SJCRH30 (cell line): ENCODE data around the gene AKAP4. TPM values are rescaled to one million over a fixed set of nuclear protein-coding genes. Genes with fewer than 3 reads are reported as not detected.

Source experiments
- DNase-seq, 2 experiments: peaks; one replicate each; pipeline ENCODE4 v3.0.0-alpha.2; 2015 to 2020
- H3K27ac ChIP-seq: fragments of 250-450 bp; sonication (Bioruptor Pico); 2 replicates; pipeline ENCODE4 v1.5.1; 2020; ENCODE audit warnings: mild to moderate bottlenecking, moderate library complexity
- H3K27me3 ChIP-seq: fragments of 250-450 bp; sonication (Bioruptor Pico); 2 replicates; pipeline ENCODE4 v1.5.1; 2020; ENCODE audit warnings: mild to moderate bottlenecking, moderate library complexity
- H3K36me3 ChIP-seq: fragments of 250-450 bp; sonication (Bioruptor Pico); 2 replicates; pipeline ENCODE4 v1.5.1; 2020; ENCODE audit warnings: mild to moderate bottlenecking, moderate library complexity
- H3K4me1 ChIP-seq: fragments of 250-450 bp; sonication (Bioruptor Pico); 2 replicates; pipeline ENCODE4 v1.5.1; 2020; ENCODE audit warnings: mild to moderate bottlenecking, moderate library complexity
- H3K4me3 ChIP-seq: fragments of 250-450 bp; sonication (Bioruptor Pico); 2 replicates; pipeline ENCODE4 v1.5.1; 2020; ENCODE audit warnings: mild to moderate bottlenecking, moderate library complexity
- H3K9me3 ChIP-seq: fragments of 250-450 bp; sonication (Bioruptor Pico); replicated peaks from 2 replicates; pipeline ENCODE4 v1.5.1; 2020; ENCODE audit warnings: mild to moderate bottlenecking, moderate library complexity
- total RNA-seq: library from RNA; depleted of rRNA; stranded (reverse); fragments of >200 nt; shearing (Covaris generic); gene quantifications from 2 replicates; pipeline ENCODE4 v1.2.3, GENCODE V29; 2014; rRNA removed

The AKAP4 gene, protein sequence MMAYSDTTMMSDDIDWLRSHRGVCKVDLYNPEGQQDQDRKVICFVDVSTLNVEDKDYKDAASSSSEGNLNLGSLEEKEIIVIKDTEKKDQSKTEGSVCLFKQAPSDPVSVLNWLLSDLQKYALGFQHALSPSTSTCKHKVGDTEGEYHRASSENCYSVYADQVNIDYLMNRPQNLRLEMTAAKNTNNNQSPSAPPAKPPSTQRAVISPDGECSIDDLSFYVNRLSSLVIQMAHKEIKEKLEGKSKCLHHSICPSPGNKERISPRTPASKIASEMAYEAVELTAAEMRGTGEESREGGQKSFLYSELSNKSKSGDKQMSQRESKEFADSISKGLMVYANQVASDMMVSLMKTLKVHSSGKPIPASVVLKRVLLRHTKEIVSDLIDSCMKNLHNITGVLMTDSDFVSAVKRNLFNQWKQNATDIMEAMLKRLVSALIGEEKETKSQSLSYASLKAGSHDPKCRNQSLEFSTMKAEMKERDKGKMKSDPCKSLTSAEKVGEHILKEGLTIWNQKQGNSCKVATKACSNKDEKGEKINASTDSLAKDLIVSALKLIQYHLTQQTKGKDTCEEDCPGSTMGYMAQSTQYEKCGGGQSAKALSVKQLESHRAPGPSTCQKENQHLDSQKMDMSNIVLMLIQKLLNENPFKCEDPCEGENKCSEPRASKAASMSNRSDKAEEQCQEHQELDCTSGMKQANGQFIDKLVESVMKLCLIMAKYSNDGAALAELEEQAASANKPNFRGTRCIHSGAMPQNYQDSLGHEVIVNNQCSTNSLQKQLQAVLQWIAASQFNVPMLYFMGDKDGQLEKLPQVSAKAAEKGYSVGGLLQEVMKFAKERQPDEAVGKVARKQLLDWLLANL
- total RNA-seq: not detected in 2 replicates

DNA sequence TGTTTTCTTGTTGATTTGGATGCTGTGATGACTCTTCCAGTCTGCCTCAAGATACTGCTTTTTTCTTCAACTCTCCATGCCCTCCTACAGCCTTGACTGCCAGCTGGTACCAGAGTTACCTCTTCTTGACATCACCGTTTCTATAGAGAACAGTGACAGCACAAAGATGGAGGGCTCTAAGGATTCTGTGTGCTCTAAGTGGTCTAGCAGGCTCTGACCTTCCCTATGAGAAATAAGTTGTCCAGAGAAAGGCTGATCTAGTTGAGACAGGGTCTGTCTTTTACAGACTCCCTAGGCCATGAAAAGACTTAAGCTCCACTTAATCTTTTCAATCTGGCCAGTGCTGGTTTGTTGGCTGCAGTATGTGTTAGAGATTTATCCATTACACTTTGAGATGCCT is at the start of gene AKAP4:
Gene AKAP4, minus strand, starts transcription at position 101 of the 400 bp plus-strand sequence. CDS start 118 bp downstream, outside the sequence.
- Histone ChIP-seq H3K9me3 (no peaks in the 10 kb centered on the region), H3K4me1 (no peaks in the 10 kb centered on the region), H3K4me3 (no peak within 1 kb of the TSS), H3K36me3 (no peaks in the 10 kb centered on the region), H3K27me3 (no peaks in the 10 kb centered on the region), H3K27ac (no peak within 1 kb of the TSS)
- no peak for DNase-seq

DNA sequence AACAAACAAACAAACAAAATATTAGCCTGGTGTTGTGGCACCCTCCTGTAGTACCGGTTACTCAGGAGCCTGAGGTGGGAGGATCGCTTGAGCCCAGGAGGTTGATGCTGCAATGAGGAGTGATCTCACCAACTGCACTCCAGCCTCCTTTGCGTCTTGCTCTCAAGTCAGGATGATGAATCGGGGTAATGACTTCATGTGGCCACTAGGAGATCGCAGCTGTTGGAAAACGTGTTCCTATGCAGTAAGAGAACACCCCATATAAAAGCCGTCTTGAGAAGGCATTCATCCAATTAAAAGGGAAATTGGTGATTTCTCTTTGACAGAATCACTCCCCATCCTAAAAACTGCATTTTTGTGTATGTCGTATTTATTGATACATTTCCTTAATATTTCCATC is 10.7 kb upstream of the AKAP4 start:
- Histone ChIP-seq H3K9me3 (no peaks in the 10 kb centered on the region), H3K27ac (no peak overlapping the region), H3K4me1 (no peaks in the 10 kb centered on the region), H3K4me3 (no peak overlapping the region), H3K27me3 (no peaks in the 10 kb centered on the region), H3K36me3 (no peaks in the 10 kb centered on the region)
- peak; percentile 6 to 42 for DNase-seq

DNA sequence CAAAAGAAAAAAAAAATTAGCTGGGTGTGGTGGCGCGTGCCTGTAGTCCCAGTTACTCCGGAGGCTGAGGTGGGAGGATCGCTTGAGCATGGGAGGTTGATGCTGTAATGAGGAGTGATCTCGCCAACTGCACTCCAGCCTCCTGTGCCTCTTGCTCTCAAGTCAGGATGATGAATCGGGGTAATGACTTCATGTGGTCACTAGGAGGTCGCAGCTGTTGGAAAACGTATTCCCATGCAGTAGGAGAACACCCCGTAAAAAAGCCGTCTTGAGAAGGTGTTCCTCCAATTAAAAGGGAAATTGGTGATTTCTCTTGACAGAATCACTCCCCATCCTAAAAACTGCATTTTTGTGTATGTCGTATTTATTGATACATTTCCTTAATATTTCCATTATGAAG is 5.9 kb upstream of the AKAP4 start:
- H3K9me3 ChIP-seq: no peaks in the 10 kb centered on the region
- no peak overlapping the region for H3K27ac ChIP-seq
- H3K27me3 ChIP-seq: no peaks in the 10 kb centered on the region
- no peaks in the 10 kb centered on the region for H3K36me3 ChIP-seq
- DNase-seq: peak; percentile 9 to 38
- H3K4me3 ChIP-seq: no peak overlapping the region
- H3K4me1 ChIP-seq: no peaks in the 10 kb centered on the region

DNA sequence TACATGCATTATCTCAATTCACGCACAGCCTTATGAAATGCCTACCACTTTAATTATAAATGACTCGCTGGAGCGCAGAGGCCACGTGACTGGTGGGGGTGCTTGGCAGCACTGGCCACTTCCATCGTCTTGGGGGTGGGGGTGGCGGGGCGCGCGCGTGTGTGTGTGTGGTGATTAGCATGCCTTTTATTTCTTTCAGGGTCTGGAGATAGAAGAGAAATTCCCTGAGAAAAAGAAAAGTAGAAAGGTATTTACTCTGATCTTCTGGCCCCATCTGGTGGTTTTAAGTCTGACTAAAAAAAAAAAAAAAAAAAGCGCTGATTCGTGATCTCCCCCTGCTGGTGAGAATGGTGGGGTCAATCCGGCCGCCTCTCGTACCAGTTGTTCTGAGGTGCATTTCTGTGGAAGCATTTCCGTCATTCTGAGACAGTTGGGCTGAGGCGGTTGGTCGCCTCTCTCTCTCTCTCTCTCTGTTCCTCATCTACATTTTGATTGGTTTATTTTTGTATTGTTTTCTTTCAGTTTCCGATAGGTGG is 3.6 kb upstream of the AKAP4 start, which contains the start of gene CCNB3:
Gene CCNB3, plus strand, starts transcription at position 402 of the 536 bp plus-strand sequence. CDS start 80,399 bp downstream, outside the sequence.
- Histone ChIP-seq H3K9me3 (no peaks in the 10 kb centered on the region), H3K27ac (peak within 1 kb of the TSS; percentile 73), H3K36me3 (no peaks in the 10 kb centered on the region), H3K27me3 (no peaks in the 10 kb centered on the region), H3K4me3 (peak within 1 kb of the TSS; percentile 54), H3K4me1 (no peaks in the 10 kb centered on the region)
- peak; percentile 68 to 73 for DNase-seq

DNA sequence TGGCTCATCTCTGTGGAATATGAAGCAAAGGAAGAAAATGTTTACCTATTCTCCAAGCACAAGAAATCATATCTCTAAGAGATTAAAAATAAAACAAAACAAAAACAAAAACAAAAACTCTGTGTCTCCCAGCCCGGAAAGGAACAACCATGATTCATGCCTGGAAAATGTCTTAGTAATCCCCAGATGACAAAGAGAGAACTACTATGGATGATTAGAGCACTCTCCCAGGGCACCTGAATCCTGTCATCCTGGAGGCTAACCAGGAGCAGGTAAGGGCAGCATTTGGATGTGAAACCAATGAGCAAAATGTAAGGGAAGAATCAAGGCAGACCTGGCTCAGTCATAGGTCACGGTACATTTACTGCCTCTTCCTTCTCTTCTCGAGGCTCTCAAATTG is 1.7 kb upstream of the AKAP4 start:
- Histone ChIP-seq H3K4me1 (no peaks in the 10 kb centered on the region), H3K36me3 (no peaks in the 10 kb centered on the region), H3K9me3 (no peaks in the 10 kb centered on the region), H3K27ac (no peak overlapping the region), H3K27me3 (no peaks in the 10 kb centered on the region), H3K4me3 (no peak overlapping the region)
- no peak for DNase-seq

DNA sequence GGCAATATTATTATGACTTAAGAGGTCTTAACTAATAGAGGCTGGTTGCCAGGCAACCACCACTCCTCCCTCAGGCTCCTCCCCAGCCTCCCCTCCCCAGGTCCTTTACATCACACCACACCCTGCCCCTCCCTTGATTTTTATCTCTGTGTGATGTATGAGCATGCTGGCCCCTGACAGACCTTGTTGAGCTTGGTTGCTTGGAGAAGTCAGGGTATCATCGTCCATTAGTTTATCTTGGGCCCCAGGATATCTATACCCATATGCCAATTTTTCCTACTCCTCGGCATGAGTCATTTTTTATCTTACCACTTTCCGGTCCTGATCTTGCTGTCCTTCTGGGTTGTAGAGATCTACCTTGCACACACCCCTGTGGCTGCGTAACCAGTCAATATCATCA is 2.5 kb downstream of the AKAP4 start:
- Histone ChIP-seq H3K4me3 (no peak overlapping the region), H3K27ac (no peak overlapping the region), H3K4me1 (no peaks in the 10 kb centered on the region), H3K9me3 (no peaks in the 10 kb centered on the region), H3K36me3 (no peaks in the 10 kb centered on the region), H3K27me3 (no peaks in the 10 kb centered on the region)
- DNase-seq: no peak

DNA sequence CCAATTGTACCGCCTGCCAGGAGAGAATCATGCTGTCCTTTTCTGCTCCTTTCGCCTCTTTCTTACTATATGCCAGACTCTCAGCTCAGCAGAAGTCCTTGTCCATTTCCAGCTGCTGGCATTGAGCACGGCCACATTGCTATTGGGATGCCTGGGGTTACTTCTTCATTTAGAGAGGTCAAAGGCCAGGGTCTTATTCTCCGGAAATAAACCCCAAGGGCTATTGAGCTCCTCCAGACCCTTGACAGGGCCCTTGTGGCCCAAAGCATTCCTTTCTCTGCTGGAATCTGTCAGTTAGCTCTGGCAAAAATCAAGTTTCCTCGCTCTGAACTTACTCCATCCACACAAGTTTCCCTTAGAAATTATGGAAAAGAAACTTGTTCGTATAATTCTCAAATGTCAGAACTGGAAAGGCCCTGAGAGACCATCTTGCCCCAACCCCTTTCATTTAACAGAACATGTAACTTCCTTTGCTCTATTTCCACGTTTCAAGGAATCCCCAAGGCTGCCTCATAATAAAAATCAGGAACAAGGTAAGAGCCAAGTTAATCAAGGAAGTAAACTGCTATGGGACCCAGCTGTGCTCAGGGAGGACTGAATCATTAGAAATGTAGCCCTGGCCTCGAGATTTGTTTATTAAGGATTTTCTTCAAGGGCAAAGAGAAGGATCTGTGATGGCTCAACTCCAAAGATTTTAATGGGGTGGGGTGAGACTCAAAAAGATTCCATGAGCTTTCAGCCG is 11.8 kb downstream of the AKAP4 start:
- Histone ChIP-seq H3K27me3 (no peaks in the 10 kb centered on the region), H3K36me3 (no peaks in the 10 kb centered on the region), H3K27ac (no peak overlapping the region), H3K4me1 (no peaks in the 10 kb centered on the region), H3K9me3 (no peaks in the 10 kb centered on the region), H3K4me3 (no peak overlapping the region)
- no peak for DNase-seq

DNA sequence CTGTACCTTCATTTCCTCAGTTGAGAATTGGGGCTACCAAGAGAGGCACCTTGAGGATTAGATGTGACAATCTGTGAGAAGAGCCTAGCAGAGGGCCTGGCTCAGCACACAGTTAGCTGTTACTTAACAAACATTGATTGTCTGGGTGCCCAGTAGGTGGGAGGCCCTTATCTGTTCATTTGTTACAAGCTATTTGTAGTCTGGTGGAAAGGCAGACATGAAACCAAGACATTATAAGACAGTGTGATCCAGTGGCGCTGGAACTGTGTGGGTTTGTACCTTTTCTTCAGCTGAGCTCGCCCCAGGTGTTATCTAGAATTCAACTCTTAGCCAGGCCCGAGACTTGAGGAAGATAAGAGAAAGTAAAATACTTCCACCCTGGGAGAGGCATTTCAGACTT is 16.9 kb downstream of the AKAP4 start:
- Histone ChIP-seq H3K27me3 (no peaks in the 10 kb centered on the region), H3K4me1 (no peaks in the 10 kb centered on the region), H3K27ac (no peak overlapping the region), H3K9me3 (no peaks in the 10 kb centered on the region), H3K36me3 (no peaks in the 10 kb centered on the region), H3K4me3 (no peak overlapping the region)
- DNase-seq: no peak

DNA sequence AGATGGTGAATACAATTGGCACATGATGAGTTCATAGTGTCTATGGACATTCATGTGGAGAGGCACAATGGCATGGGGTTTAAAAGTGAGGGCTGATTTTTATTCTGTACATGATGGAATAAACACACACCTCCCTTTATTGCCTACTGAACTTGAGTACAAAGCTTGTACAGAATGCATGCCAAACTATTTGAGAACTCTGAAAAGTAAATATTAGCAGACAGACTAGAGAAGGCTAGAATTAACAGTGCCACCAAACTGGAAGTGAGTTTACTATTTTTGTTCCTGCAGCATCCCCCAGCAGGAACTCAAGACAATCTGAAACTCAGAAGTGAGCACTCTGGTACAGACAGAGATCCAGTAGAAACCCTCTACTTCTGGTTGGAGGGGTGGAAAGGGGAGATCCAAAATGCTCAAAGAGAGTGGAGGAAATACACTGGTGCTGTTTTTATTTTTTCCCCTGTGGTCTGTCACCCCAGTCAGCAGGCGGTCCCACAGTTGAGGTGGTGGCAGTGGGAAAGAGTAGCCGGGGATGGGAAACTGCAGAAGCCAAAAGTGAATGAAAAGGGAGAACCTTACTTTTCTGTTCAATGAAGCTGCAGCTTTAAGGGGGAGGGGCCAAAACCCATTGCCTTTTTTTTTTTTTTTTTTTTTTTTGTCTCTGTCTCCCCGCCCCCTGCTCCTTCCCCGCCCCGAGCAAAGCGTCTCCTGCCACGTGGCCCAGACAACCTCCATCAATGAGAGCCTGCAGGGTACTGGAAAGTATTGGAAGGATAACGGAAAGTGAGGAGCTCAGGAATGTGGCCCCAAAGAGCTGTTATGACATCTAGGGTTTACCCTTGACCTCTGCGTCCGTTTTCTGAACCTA is 20.5 kb downstream of the AKAP4 start:
- Histone ChIP-seq H3K4me1 (no peaks in the 10 kb centered on the region), H3K36me3 (no peaks in the 10 kb centered on the region), H3K27me3 (no peaks in the 10 kb centered on the region), H3K27ac (no peak overlapping the region), H3K4me3 (no peak overlapping the region), H3K9me3 (no peaks in the 10 kb centered on the region)
- peak; percentile 4 to 8 for DNase-seq

DNA sequence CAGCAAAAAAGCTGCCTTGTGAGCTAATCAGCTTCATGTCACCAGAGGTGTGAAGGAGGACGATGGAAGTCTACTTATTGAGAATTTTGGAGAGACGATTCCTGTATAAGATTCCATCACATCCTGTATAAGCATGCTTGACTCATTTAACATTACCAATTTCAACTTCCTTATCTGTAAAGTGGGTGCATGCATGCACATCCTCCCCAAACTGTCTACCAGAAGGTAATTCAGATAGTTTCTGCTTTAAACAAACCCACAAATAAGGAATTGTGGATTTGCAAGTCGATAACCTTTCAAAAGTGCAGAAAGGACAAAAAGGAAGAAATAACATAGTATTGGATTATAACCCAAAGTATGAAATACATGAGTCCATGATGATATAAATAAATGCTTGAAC is 31.1 kb downstream of the AKAP4 start:
- no peak for DNase-seq
- Histone ChIP-seq H3K36me3 (no peaks in the 10 kb centered on the region), H3K9me3 (no peaks in the 10 kb centered on the region), H3K27me3 (no peaks in the 10 kb centered on the region), H3K4me1 (no peaks in the 10 kb centered on the region), H3K27ac (no peak overlapping the region), H3K4me3 (no peak overlapping the region)

DNA sequence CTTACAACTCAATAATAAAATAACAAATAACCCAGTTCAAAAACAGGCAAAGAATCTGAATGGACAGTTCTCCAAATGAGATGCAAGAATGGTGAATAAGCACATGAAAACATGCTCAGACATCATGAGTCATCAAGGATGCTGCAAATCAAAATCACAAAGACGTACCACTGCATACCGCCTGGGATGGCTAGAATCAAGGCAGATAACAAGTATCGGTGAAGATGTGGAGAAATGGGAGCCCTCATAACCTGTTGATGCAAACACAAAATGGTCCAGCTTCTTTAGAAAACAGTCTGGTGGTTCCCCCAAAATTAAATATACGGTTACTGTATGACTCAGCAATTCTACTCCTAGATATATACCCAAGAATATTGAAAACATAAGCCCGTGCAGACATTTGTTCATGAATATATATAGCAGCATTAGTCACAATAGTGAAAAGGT is 32.5 kb downstream of the AKAP4 start:
- Histone ChIP-seq H3K9me3 (no peaks in the 10 kb centered on the region), H3K27ac (no peak overlapping the region), H3K27me3 (no peaks in the 10 kb centered on the region), H3K4me3 (no peak overlapping the region), H3K4me1 (no peaks in the 10 kb centered on the region), H3K36me3 (no peaks in the 10 kb centered on the region)
- no peak for DNase-seq

DNA sequence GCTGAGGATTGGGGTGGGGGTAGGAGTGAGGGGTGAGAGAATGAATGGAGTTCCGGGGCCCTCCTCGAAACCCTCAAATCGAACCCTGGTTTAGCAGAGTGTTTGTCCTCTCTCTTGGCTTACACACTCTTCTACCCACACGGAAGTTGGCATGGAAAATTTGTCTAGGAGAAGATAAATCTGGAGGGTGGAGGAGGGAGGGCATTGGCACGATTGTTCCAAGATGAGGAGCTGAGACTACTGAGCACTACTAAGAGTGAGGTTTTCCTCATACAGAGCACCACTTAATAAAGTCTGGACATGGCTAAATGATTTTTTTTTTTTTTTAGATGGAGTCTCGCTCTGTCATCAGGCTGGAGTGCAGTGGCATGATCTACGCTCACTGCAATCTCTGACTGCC is 33.4 kb downstream of the AKAP4 start:
- no peaks in the 10 kb centered on the region for H3K36me3 ChIP-seq
- H3K4me3 ChIP-seq: no peak overlapping the region
- no peaks in the 10 kb centered on the region for H3K27me3 ChIP-seq
- H3K4me1 ChIP-seq: no peaks in the 10 kb centered on the region
- no peak overlapping the region for H3K27ac ChIP-seq
- H3K9me3 ChIP-seq: no peaks in the 10 kb centered on the region
- DNase-seq: no peak

DNA sequence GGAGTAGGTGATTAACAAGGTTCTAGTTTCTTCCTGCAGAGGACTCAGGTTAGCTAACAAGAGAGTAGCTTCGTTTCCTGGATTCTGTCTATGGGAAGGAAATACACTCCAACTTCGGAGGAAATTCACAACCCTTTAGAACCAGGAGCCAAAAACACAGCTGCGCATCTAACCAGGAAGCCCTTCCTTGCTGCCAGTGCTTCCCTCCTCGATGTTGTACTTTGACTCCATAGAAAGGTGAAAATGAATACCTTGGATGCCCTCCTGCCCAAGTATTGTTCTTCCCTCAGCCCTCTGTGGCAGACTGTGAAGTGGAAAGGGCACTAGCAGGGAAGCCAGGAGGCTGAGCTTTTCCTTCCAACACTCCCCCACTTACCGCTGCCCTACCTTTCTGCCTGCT is 35.1 kb downstream of the AKAP4 start:
- Histone ChIP-seq H3K4me3 (no peak overlapping the region), H3K27me3 (no peaks in the 10 kb centered on the region), H3K9me3 (no peaks in the 10 kb centered on the region), H3K4me1 (no peaks in the 10 kb centered on the region), H3K27ac (no peak overlapping the region), H3K36me3 (no peaks in the 10 kb centered on the region)
- DNase-seq: no peak

DNA sequence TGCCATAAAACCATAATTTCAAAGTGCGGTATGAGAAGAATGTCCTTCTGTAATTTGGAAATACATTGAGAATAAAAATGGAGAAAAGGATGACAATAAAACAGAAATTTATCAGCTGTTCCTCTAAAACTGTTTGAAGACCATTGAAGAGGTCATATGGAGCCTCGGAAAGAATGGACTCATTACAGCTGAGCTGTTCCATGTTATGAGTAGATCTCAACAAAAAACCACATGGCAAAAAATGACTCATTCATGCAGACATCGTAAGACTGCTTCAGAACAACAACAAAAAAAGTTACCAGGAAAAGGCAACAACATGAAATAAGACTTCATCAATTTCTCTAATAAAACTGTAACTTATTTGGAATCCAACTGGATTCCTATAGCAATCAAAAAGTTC is 39.7 kb downstream of the AKAP4 start:
- Histone ChIP-seq H3K9me3 (no peaks in the 10 kb centered on the region), H3K4me1 (no peaks in the 10 kb centered on the region), H3K36me3 (no peaks in the 10 kb centered on the region), H3K4me3 (no peak overlapping the region), H3K27me3 (no peaks in the 10 kb centered on the region), H3K27ac (no peak overlapping the region)
- no peak for DNase-seq
